ENCODE measurements around the gene PPCS.
"Not testable (repeated sequence)": the region's sequence is repeated elsewhere in the genome, so short reads cannot be mapped to it uniquely, and the experiment has no call there.

PPCS gene

GRCh38 chr1:42476605-42477004 is 20.3 kb downstream of the PPCS start:
- Histone ChIP-seq H3K4me3 (ENCODE audit: low read length in 2 of 2) (no peak overlapping the region), H3K9me3 (ENCODE audit: control insufficient read depth in 2 of 2, low read length in 2 of 2) (no peaks in the 10 kb centered on the region), H3K4me1 (ENCODE audit: control insufficient read depth in 2 of 2, insufficient read depth in 2 of 2, low read length in 2 of 2) (no peaks in the 10 kb centered on the region), H3K27ac (ENCODE audit: low read depth in 2 of 2, low read length in 2 of 2) (no peak overlapping the region), H3K9ac (ENCODE audit: low read depth in 1 of 2, low read length in 2 of 2) (no peak overlapping the region), H3K36me3 (ENCODE audit: control insufficient read depth in 2 of 2, insufficient read depth in 2 of 2, low read length in 2 of 2) (no peaks in the 10 kb centered on the region), H3K27me3 (ENCODE audit: control insufficient read depth in 2 of 2, insufficient read depth in 2 of 2, low read length in 2 of 2) (no peaks in the 10 kb centered on the region)

- not testable (repeated sequence) for H3K27ac ChIP-seq (ENCODE audit: low read depth in 2 of 2, low read length in 2 of 2); H3K4me3 ChIP-seq (ENCODE audit: low read length in 2 of 2); H3K9ac ChIP-seq (ENCODE audit: low read depth in 1 of 2, low read length in 2 of 2); H3K27me3 ChIP-seq (ENCODE audit: control insufficient read depth in 2 of 2, insufficient read depth in 2 of 2, low read length in 2 of 2); H3K36me3 ChIP-seq (ENCODE audit: control insufficient read depth in 2 of 2, insufficient read depth in 2 of 2, low read length in 2 of 2); H3K4me1 ChIP-seq (ENCODE audit: control insufficient read depth in 2 of 2, insufficient read depth in 2 of 2, low read length in 2 of 2); H3K9me3 ChIP-seq (ENCODE audit: control insufficient read depth in 2 of 2, low read length in 2 of 2)
Observed at GRCh38 chr1:42477354-42477753, 21.0 kb downstream of the PPCS start.

- Histone ChIP-seq H3K36me3 (ENCODE audit: control insufficient read depth in 2 of 2, insufficient read depth in 2 of 2, low read length in 2 of 2) (no peaks in the 10 kb centered on the region), H3K4me1 (ENCODE audit: control insufficient read depth in 2 of 2, insufficient read depth in 2 of 2, low read length in 2 of 2) (no peaks in the 10 kb centered on the region), H3K27me3 (ENCODE audit: control insufficient read depth in 2 of 2, insufficient read depth in 2 of 2, low read length in 2 of 2) (no peaks in the 10 kb centered on the region), H3K27ac (ENCODE audit: low read depth in 2 of 2, low read length in 2 of 2) (no peak overlapping the region), H3K9me3 (ENCODE audit: control insufficient read depth in 2 of 2, low read length in 2 of 2) (no peaks in the 10 kb centered on the region), H3K4me3 (ENCODE audit: low read length in 2 of 2) (no peak overlapping the region), H3K9ac (ENCODE audit: low read depth in 1 of 2, low read length in 2 of 2) (no peak overlapping the region)
Observed at GRCh38 chr1:42477775-42478174, 21.4 kb downstream of the PPCS start.

- Histone ChIP-seq H3K27ac (ENCODE audit: low read depth in 2 of 2, low read length in 2 of 2) (no peak overlapping the region), H3K36me3 (ENCODE audit: control insufficient read depth in 2 of 2, insufficient read depth in 2 of 2, low read length in 2 of 2) (no peaks in the 10 kb centered on the region), H3K4me3 (ENCODE audit: low read length in 2 of 2) (no peak overlapping the region), H3K4me1 (ENCODE audit: control insufficient read depth in 2 of 2, insufficient read depth in 2 of 2, low read length in 2 of 2) (no peaks in the 10 kb centered on the region), H3K27me3 (ENCODE audit: control insufficient read depth in 2 of 2, insufficient read depth in 2 of 2, low read length in 2 of 2) (no peaks in the 10 kb centered on the region), H3K9ac (ENCODE audit: low read depth in 1 of 2, low read length in 2 of 2) (no peak overlapping the region), H3K9me3 (ENCODE audit: control insufficient read depth in 2 of 2, low read length in 2 of 2) (no peaks in the 10 kb centered on the region)
Observed at GRCh38 chr1:42479621-42480020, 23.3 kb downstream of the PPCS start.

- no peak overlapping the region for H3K27ac ChIP-seq (ENCODE audit: low read depth in 2 of 2, low read length in 2 of 2)
- no peaks in the 10 kb centered on the region for H3K27me3 ChIP-seq (ENCODE audit: control insufficient read depth in 2 of 2, insufficient read depth in 2 of 2, low read length in 2 of 2)
- no peaks in the 10 kb centered on the region for H3K4me1 ChIP-seq (ENCODE audit: control insufficient read depth in 2 of 2, insufficient read depth in 2 of 2, low read length in 2 of 2)
- no peak overlapping the region for H3K4me3 ChIP-seq (ENCODE audit: low read length in 2 of 2)
- H3K36me3 ChIP-seq (ENCODE audit: control insufficient read depth in 2 of 2, insufficient read depth in 2 of 2, low read length in 2 of 2), result no peaks in the 10 kb centered on the region
- no peak overlapping the region for H3K9ac ChIP-seq (ENCODE audit: low read depth in 1 of 2, low read length in 2 of 2)
- no peaks in the 10 kb centered on the region for H3K9me3 ChIP-seq (ENCODE audit: control insufficient read depth in 2 of 2, low read length in 2 of 2)
Observed at GRCh38 chr1:42480921-42481320, 24.6 kb downstream of the PPCS start.

- Histone ChIP-seq H3K4me1 (ENCODE audit: control insufficient read depth in 2 of 2, insufficient read depth in 2 of 2, low read length in 2 of 2) (no peaks in the 10 kb centered on the region), H3K27ac (ENCODE audit: low read depth in 2 of 2, low read length in 2 of 2) (no peak overlapping the region), H3K36me3 (ENCODE audit: control insufficient read depth in 2 of 2, insufficient read depth in 2 of 2, low read length in 2 of 2) (no peaks in the 10 kb centered on the region), H3K27me3 (ENCODE audit: control insufficient read depth in 2 of 2, insufficient read depth in 2 of 2, low read length in 2 of 2) (no peaks in the 10 kb centered on the region), H3K9ac (ENCODE audit: low read depth in 1 of 2, low read length in 2 of 2) (no peak overlapping the region), H3K9me3 (ENCODE audit: control insufficient read depth in 2 of 2, low read length in 2 of 2) (no peaks in the 10 kb centered on the region), H3K4me3 (ENCODE audit: low read length in 2 of 2) (no peak overlapping the region)
Observed at GRCh38 chr1:42482635-42483153, 26.4 kb downstream of the PPCS start.

- Histone ChIP-seq H3K4me3 (ENCODE audit: low read length in 2 of 2) (no peak overlapping the region), H3K9me3 (ENCODE audit: control insufficient read depth in 2 of 2, low read length in 2 of 2) (no peaks in the 10 kb centered on the region), H3K4me1 (ENCODE audit: control insufficient read depth in 2 of 2, insufficient read depth in 2 of 2, low read length in 2 of 2) (no peaks in the 10 kb centered on the region), H3K36me3 (ENCODE audit: control insufficient read depth in 2 of 2, insufficient read depth in 2 of 2, low read length in 2 of 2) (no peaks in the 10 kb centered on the region), H3K27ac (ENCODE audit: low read depth in 2 of 2, low read length in 2 of 2) (no peak overlapping the region), H3K27me3 (ENCODE audit: control insufficient read depth in 2 of 2, insufficient read depth in 2 of 2, low read length in 2 of 2) (no peaks in the 10 kb centered on the region), H3K9ac (ENCODE audit: low read depth in 1 of 2, low read length in 2 of 2) (no peak overlapping the region)
Observed at GRCh38 chr1:42484382-42484781, 28.0 kb downstream of the PPCS start.

GRCh38 chr1:42490237-42490636 is 33.9 kb downstream of the PPCS start:
- no peak overlapping the region for H3K4me3 ChIP-seq (ENCODE audit: low read length in 2 of 2)
- H3K9ac ChIP-seq (ENCODE audit: low read depth in 1 of 2, low read length in 2 of 2), result no peak overlapping the region
- H3K4me1 ChIP-seq (ENCODE audit: control insufficient read depth in 2 of 2, insufficient read depth in 2 of 2, low read length in 2 of 2), result no peaks in the 10 kb centered on the region
- no peaks in the 10 kb centered on the region for H3K27me3 ChIP-seq (ENCODE audit: control insufficient read depth in 2 of 2, insufficient read depth in 2 of 2, low read length in 2 of 2)
- no peaks in the 10 kb centered on the region for H3K9me3 ChIP-seq (ENCODE audit: control insufficient read depth in 2 of 2, low read length in 2 of 2)
- no peaks in the 10 kb centered on the region for H3K36me3 ChIP-seq (ENCODE audit: control insufficient read depth in 2 of 2, insufficient read depth in 2 of 2, low read length in 2 of 2)
- H3K27ac ChIP-seq (ENCODE audit: low read depth in 2 of 2, low read length in 2 of 2), result no peak overlapping the region

GRCh38 chr1:42502031-42502430 is 45.7 kb downstream of the PPCS start:
- not testable (repeated sequence) for H3K9ac ChIP-seq (ENCODE audit: low read depth in 1 of 2, low read length in 2 of 2); H3K4me3 ChIP-seq (ENCODE audit: low read length in 2 of 2); H3K4me1 ChIP-seq (ENCODE audit: control insufficient read depth in 2 of 2, insufficient read depth in 2 of 2, low read length in 2 of 2); H3K27me3 ChIP-seq (ENCODE audit: control insufficient read depth in 2 of 2, insufficient read depth in 2 of 2, low read length in 2 of 2); H3K27ac ChIP-seq (ENCODE audit: low read depth in 2 of 2, low read length in 2 of 2)
- Histone ChIP-seq H3K9me3 (ENCODE audit: control insufficient read depth in 2 of 2, low read length in 2 of 2) (peaks cover 9 to 11% of the 10 kb centered on the region in 2 donors), H3K36me3 (ENCODE audit: control insufficient read depth in 2 of 2, insufficient read depth in 2 of 2, low read length in 2 of 2) (peaks cover 0 to 12% of the 10 kb centered on the region in 2 donors)

- Histone ChIP-seq H3K27me3 (ENCODE audit: control insufficient read depth in 2 of 2, insufficient read depth in 2 of 2, low read length in 2 of 2) (no peaks in the 10 kb centered on the region), H3K4me1 (ENCODE audit: control insufficient read depth in 2 of 2, insufficient read depth in 2 of 2, low read length in 2 of 2) (no peaks in the 10 kb centered on the region), H3K9me3 (ENCODE audit: control insufficient read depth in 2 of 2, low read length in 2 of 2) (peaks cover 13 to 21% of the 10 kb centered on the region in 2 donors), H3K4me3 (ENCODE audit: low read length in 2 of 2) (no peak overlapping the region), H3K36me3 (ENCODE audit: control insufficient read depth in 2 of 2, insufficient read depth in 2 of 2, low read length in 2 of 2) (peaks cover 2 to 6% of the 10 kb centered on the region in 2 donors), H3K27ac (ENCODE audit: low read depth in 2 of 2, low read length in 2 of 2) (no peak overlapping the region), H3K9ac (ENCODE audit: low read depth in 1 of 2, low read length in 2 of 2) (no peak overlapping the region)
Observed at GRCh38 chr1:42504535-42505128, 48.3 kb downstream of the PPCS start.
